NCI-H1105 (cell line): ENCODE data around the gene TNFRSF13B.
"Not testable (repeated sequence)": the region's sequence is repeated elsewhere in the genome, so short reads cannot be mapped to it uniquely, and the experiment has no call there.

Source experiments
- DNase-seq: peaks from one replicate; lab custom pipeline; 2025; lab: John Stamatoyannopoulos, UW

Gene TNFRSF13B

DNA sequence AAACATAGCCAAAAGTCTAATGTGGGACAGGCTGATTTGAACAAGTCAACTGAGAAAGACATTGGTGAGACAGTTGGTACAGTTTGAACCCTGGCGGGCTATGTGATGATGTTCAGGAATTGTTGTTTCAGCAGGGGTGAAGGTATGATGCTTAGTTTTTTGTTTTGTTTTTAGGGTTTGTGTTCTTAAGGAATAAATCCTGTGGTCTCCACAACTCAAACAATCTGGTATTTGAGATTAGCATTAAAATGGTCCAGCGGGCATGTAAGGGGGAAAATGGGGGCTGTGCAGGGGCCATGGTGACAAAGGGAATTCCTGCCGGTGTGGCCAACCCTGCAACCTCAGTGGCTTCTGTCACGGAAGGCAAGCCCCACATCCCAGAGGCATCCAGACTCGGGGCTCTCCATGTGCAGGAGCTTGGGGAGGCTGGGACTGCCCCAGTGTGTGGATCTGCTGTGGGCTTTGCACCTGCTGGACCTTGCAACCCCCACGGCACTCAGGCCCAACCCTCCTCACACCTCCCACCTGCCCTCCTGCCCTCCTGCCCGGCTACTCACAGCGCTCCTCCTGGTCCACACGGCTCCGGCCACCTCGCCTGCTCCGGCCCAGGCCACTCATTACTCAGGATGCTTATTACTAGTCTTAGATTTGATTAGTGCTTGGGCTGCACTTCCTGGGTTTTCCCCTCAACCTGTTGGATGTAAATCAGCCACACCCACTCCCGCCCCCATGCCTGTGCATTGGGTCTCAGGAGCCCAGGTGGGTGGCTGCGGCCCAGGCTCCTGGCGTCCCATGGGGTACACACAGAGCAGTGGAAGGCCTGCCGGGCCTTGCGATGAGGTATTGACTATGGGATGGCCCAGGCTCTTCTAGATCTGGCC, at the start of gene TNFRSF13B:
TSS of gene TNFRSF13B (minus strand) at position 661 of the 881 bp plus-strand sequence. CDS start at position 618, 43 bp downstream.
- no peak for DNase-seq

DNA sequence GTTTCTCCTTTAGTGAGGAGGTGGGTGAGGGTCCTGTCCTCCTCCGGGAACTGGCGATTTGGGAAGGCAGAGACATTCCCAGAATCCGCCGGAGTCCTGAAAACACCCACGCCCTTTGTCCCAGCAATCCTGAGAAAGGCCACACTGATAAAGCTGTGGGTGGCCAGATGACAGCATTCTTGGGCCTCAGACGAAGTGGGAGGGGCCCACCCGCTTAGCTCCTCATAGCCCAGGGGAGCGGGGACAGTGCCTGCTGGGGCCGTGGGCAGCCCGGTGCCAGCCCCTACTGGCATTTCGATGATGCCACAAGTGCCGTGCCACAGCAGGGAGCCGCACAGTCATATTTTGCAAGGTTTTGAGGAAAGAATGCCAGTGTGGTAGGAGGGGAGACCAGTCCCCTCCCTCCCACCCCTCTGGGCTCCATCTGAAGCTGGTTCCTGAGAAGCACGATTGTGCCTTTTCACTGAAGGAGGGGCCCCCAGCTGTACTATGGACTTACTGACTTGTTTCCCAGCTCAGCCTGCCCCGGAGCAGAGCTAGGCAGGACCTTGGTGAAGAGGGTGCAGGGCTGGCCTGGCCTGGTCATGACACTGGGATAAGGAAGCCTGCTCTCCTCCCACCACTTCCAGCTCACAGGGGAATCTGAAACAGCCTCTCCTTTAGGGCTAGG, 49.4 kb upstream of the TNFRSF13B start:
- DNase-seq: no peak

- no peak for DNase-seq
Observed at GRCh38 chr17:17020821-17021193, 48.9 kb upstream of the TNFRSF13B start.

GRCh38 chr17:17019891-17020456, 48.1 kb upstream of the TNFRSF13B start:
- no peak for DNase-seq

DNA sequence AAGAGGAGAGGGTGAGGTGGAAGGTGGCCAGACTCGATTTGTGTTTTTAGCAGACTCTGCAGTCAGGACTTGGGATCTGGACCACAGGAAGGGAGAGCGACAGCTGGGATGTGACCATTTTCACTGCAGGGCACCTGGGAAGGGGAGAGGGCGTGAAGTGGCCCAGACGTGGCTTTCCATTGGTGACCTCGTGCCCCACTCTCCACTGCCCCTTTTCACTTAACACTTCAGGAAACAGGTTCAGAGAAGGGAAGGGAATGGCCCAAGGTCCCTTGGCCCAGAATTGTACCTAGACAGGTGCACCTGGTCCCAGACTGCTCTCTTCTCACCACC, 47.5 kb upstream of the TNFRSF13B start:
- DNase-seq: no peak

GRCh38 chr17:17018612-17019429, 46.9 kb upstream of the TNFRSF13B start:
- DNase-seq: no peak

DNA sequence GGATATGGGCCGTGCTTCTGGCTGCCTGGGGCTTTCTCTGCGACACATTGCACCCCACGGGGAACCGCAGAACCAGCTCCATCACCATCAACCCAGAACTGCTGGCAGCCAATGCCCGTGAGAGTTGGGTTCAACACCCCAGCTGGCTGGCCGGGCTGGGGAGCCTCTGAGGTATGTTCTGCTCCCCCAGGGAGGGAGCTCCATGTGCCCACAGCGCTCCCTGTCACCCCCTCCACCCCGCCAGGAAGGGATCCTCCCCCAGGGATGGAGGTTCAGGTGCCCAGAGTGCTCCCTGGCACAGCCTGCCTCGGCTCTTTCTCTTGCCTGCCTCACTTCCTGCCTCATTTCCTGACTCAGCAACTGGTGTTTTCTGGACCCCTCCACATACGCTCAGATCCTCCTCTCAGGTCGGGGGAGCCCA, 46.1 kb upstream of the TNFRSF13B start:
- no peak for DNase-seq

DNA sequence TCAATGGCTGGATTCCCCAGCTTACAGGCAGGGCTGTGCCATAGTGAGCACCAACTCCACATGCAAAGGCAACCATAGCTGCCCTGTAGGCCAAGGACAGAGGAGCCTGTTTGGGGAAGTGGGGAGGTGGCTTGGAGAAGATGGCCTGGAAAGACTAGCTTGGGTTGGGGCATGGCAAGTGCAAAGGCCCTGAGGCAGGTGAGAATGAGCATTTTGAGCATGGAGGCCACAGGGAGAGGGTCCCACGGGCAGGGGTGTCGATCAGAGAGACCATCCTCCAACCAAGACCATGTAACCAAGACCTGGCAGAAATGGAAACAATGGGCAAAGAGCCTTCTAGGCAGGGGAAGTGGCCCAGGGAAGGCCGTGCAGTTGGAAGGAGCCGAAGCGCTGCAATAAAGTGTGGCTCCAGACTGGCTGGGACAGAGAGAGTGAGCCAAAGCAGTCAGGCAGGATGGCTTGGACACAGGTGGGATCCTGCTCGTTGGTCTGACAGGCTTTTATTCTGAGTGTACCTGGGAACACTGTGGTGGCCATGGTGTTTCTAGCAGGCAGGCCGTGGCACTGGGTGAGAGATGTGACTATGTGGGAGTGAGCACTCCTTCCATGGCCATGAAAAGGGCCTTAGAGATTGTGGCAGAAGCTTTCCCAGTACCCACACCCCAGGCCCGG, 45.6 kb upstream of the TNFRSF13B start:
- no peak for DNase-seq

- not testable (repeated sequence) for DNase-seq
Observed at GRCh38 chr17:17016199-17017197, 44.6 kb upstream of the TNFRSF13B start.

- no peak for DNase-seq
Observed at GRCh38 chr17:17015230-17015629, 43.3 kb upstream of the TNFRSF13B start.

DNA sequence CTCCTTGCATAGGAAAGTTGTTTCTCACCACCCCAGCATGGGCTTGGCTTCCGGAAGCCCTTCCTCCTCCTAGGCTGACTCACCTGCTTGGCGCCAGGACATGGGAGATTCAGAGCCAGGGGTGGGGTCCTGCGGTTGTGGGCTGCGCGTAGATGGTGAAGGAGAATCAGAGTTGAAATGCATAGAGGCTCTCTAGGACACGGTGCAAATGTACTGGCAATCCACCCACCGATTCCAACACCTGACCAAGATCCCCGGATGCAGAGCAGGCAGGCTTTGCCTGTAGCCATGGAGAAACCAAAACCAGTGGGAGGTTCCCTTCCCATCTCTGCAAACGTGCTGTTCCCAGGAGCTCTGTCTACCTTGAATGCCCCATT, 42.8 kb upstream of the TNFRSF13B start:
- not testable (repeated sequence) for DNase-seq

- DNase-seq: not testable (repeated sequence)
Observed at GRCh38 chr17:17013828-17014747, 42.2 kb upstream of the TNFRSF13B start.

- DNase-seq: not testable (repeated sequence)
Observed at GRCh38 chr17:17011043-17011907, 39.4 kb upstream of the TNFRSF13B start.

GRCh38 chr17:17010545-17011034, 38.7 kb upstream of the TNFRSF13B start:
- not testable (repeated sequence) for DNase-seq

DNA sequence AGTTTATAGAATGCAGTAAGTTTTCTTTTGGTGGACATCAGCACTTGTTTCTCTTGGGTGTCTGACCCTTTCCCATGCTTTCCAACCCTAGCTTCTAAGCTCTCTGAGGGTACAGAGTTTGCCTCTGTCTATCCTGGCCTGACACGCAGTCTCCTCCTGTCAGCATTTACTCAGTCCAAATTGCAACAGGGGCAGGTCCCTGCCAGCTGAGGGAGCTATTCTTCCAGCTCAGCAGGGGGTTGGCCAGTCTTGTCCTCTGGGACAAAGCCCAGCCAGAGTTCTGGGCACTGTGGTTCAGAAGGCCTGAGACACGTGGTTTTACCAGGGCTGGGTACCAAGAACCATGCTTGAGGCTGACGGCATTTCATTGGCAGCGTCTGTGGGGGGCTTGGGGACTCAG, 38.1 kb upstream of the TNFRSF13B start:
- not testable (repeated sequence) for DNase-seq

DNA sequence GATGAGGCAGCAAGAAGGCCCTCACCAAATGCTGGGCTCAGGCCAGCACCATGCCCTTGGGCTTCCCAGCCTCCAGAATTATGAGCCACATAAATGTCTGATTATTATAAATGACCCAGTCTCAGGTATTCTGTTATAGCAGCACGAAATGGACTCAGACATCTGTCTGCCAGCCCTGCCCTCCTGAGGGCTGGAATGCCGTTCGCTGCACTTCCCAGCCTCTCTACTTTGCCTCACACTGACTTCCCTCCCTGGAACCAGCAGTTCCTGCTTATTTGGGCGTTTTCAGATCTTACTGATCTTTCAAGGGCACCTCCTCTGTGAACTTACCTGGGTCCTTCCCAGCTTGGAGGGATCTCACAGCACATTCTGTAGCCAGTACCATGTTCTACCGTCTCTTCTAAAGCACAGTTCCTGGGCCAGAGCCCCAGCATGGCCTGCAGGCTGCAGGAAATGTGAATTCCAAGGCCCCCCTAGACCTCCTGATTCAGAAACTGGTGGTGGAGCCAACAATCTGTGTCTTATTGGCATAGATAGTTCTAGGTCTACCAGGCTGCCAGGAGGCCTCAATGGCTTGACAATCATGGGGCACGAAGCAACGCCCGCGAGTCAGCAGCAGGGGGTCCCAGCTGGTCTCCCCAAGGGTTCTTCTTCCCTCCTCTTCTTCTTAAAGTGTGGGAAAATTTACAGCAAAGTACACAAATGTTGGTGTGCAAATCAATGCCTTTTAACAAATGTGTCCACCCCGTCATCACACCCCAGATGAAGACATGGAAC, 36.9 kb upstream of the TNFRSF13B start:
- not testable (repeated sequence) for DNase-seq

GRCh38 chr17:17007891-17008290, 36.0 kb upstream of the TNFRSF13B start:
- not testable (repeated sequence) for DNase-seq
